GM06990 (cell line): ENCODE data around the gene STK11.

Experiments
- DNase-seq: peaks from one replicate; pipeline ENCODE4 v3.0.0-alpha.2; 2011; ENCODE audit not compliant: insufficient read length; ENCODE audit errors: extremely low read depth
- H3K27me3 ChIP-seq: replicated peaks from 2 replicates; pipeline ENCODE4 v1.6.0; 2011; ENCODE audit warnings: low read length; ENCODE audit not compliant: control insufficient read depth, insufficient read depth
- H3K36me3 ChIP-seq: 2 replicates; pipeline ENCODE4 v1.5.1; 2011; ENCODE audit warnings: low read length; ENCODE audit not compliant: control insufficient read depth, insufficient read depth
- H3K4me3 ChIP-seq: replicated peaks from 2 replicates; pipeline ENCODE4 v1.5.1; 2011; ENCODE audit warnings: low read depth, mild to moderate bottlenecking, control low read depth, low read length
- TF ChIP-seq, protein P1 (sequence below): IDR thresholded peaks from 2 replicates; pipeline ENCODE4 v1.5.1; 2011; ENCODE audit warnings: low read length, control low read depth, mild to moderate bottlenecking, inconsistent platforms; ENCODE audit not compliant: insufficient read depth, poor library complexity, severe bottlenecking

Gene STK11

DNA sequence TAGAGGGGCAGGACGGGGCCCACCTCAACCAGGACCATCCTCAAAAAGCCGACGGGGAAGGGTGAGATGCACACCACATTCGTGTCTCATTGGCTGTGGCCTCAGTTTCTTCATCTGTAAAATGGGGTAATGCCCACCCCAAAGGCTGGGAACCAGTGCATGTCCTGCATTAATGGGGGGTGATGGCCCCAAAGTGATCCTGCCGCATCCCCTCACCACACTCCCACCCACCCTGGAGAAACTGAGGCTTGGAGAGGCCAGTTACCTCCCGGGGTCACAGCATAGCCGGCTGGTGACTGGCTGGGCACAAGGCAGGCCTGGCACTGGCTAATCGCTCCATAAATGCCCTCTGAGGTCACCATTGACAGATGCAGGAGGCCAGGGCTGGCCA lies 42.2 kb downstream of the STK11 start:
- DNase-seq: no peak
- Histone ChIP-seq H3K4me3 (peak overlapping the region; percentile 75), H3K27me3 (no peaks in the 10 kb centered on the region), H3K36me3 (peaks cover 8% of the 10 kb centered on the region)
- TF ChIP-seq, protein P1, sequence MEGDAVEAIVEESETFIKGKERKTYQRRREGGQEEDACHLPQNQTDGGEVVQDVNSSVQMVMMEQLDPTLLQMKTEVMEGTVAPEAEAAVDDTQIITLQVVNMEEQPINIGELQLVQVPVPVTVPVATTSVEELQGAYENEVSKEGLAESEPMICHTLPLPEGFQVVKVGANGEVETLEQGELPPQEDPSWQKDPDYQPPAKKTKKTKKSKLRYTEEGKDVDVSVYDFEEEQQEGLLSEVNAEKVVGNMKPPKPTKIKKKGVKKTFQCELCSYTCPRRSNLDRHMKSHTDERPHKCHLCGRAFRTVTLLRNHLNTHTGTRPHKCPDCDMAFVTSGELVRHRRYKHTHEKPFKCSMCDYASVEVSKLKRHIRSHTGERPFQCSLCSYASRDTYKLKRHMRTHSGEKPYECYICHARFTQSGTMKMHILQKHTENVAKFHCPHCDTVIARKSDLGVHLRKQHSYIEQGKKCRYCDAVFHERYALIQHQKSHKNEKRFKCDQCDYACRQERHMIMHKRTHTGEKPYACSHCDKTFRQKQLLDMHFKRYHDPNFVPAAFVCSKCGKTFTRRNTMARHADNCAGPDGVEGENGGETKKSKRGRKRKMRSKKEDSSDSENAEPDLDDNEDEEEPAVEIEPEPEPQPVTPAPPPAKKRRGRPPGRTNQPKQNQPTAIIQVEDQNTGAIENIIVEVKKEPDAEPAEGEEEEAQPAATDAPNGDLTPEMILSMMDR: no peak

DNA sequence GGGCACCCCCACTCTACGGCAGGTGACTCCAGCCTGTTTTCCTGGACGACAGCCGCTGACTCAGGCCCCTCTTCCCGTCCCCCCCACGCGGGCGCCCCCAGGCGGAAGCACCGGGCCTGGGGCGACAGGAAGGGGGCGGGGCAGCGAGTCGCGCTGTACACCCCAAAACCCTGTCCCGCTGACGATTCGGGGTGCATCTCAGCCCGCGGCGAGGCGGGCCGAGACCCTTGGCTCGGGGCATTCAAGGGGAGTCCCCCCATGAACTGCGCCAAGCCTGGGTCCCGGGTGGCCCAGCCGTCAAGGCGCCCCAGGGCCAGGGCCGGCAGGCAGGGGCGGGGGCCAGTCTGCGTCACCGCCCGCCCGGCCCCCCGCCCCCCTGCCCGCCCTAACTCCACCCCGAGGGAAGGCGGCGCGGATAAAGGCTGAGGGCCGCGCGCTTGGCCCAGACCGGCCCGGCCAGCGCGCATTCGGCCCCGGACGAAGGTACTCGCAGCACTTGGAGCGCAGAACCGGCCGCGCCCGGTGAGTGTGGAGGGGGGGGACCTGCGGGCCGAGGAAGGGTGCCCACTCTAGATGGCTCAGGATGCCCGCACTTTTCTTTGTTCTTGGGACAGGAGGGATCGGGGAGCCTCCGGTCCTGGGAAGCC lies 42.7 kb downstream of the STK11 start, which contains the start of gene MIDN:
Gene MIDN (plus strand): TSS at position 445 of the 647 bp plus-strand sequence. CDS start 1,714 bp downstream, outside the sequence.
- peak within 1 kb of the TSS; percentile 75 for H3K4me3 ChIP-seq
- TF ChIP-seq, protein P1: peak; percentile 70
- H3K27me3 ChIP-seq: no peaks in the 10 kb centered on the region
- peak; percentile 85 for DNase-seq
- H3K36me3 ChIP-seq: peaks cover 8% of the 10 kb centered on the region

DNA sequence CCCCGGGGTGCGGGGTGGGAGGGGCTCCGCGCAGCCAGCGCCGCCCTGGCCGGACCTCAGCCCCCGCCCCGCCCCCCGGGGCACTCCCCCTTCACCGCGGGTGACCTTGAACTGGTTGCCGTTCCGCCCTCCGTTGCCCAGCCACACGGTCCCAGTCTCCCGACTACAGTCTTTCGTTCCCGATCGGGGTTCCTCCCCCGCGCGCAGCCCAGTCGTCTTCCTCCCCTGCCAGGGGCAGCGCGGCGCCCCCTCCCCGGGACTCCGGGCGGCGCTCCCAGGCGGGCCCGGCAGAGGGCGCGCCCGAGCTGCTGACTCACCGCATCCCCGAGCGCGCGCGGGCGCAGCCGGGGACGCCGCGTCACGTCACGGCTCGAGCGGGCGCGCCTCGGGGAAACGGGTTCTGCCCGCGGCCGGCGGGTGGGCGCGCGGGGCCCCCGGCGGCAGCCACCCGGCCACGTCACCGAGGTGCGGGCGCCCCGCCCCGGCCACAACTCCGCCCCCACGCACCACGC lies 43.3 kb downstream of the STK11 start:
- no peaks in the 10 kb centered on the region for H3K27me3 ChIP-seq
- TF ChIP-seq, protein P1: peak; percentile 36
- peak; percentile 81 for DNase-seq
- H3K4me3 ChIP-seq: peak overlapping the region; percentile 75
- H3K36me3 ChIP-seq: peaks cover 8% of the 10 kb centered on the region

DNA sequence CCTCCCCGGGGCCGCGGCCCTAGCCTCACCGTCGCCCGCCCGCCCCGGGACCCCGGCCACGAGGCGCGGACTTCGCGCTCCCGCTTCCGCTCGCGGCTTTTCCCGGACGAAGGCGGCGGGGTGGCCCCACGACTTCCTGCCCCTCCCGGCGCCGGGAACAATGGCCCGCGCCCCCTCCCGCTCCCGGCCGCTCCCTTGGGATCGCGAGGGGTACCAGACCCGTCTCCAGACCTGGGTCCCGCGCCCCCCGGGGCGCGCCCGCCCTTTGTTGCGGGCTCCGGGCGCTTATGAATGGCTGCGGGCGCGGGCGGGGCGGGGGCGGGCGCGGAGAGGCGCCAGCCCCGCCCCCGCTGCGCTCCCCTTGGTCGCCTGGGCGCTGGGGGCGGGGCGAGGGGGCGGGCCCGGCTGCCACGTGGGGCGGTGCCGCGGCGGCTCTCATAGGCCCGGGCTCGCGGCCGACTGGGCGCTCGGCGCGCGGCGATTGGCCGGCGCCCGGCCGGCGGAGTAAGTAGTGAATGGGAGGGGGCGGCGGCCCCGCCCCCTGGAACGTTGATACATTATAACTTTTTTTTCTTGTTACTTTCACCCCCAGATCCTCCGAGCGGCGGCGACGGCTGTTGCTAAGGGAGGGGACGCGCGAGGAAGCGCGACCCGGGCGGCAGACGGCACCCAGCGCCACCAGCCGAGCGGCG lies 43.9 kb downstream of the STK11 start:
- Histone ChIP-seq H3K36me3 (peaks cover 13% of the 10 kb centered on the region), H3K4me3 (peak overlapping the region; percentile 94), H3K27me3 (no peaks in the 10 kb centered on the region)
- TF ChIP-seq, protein P1: no peak
- peak; percentile 95 for DNase-seq

DNA sequence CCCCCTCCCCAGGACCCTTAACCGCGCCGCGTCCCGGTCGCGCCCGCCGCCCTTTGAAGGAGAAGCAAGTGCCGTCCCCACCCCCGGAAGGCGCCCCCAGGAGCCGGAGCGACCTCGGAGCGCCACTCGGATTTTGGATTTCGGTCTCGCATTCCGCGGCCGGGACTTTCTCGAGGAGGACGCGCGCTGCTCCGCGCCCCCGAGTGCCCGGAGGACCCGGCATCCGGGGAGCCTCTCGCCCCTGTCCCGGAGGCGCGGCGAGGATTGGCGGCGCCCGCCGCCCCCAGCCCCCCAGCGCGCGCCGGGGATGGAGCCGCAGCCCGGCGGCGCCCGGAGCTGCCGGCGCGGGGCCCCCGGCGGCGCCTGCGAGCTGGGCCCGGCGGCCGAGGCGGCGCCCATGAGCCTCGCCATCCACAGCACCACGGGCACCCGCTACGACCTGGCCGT lies 44.4 kb downstream of the STK11 start:
- DNase-seq: no peak
- TF ChIP-seq, protein P1: no peak
- Histone ChIP-seq H3K36me3 (peaks cover 18% of the 10 kb centered on the region), H3K27me3 (no peaks in the 10 kb centered on the region), H3K4me3 (peak overlapping the region; percentile 94)
